GM13976 (cell line): ENCODE results near the gene ARID4B.

Source experiments
- DNase-seq: peaks from one replicate; pipeline ENCODE4 v3.0.0; 2012; ENCODE audit warnings: low spot score
- CTCF ChIP-seq: IDR thresholded peaks from 2 replicates; pipeline ENCODE4 v1.5.1; 2012; ENCODE audit warnings: borderline replicate concordance, mild to moderate bottlenecking; ENCODE audit not compliant: insufficient read depth; ENCODE audit errors: extremely low read depth, missing control alignments, control extremely low read depth
- in situ Hi-C: fragments of 300-500 bp; cut with MboI; formaldehyde crosslinking; loops from one replicate; pipeline ENCODE4 v1.12.0; 2022; ENCODE audit warnings: low sequenced_read_pairs, mixed read lengths, inconsistent platforms; ENCODE audit not compliant: unreplicated experiment

ARID4B gene

DNA sequence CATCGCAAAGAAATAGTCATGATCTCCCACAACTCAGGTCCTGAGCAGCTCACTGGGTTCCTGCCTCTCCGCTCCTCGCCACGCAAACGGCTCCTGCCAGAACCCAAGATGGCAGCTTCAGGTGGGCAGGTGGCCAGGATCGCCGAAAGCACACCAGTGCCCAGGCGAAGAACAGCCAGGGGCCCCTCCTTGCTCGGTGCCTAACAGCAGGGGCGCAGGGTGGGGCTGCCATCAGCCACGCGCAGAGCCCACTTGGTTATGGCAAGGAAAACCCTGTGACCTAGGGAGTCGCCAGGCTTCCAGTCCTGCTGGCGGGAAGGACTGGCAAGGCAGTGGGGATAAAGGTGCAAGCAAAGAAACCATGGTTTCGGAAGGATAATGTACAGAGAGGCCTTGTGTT lies 47.5 kb downstream of the ARID4B start:
- in situ Hi-C loops: no loop called here
- DNase-seq: no peak
- TF ChIP-seq CTCF: no peak

- in situ Hi-C loops: no loop called here
- DNase-seq: no peak
- no peak for TF ChIP-seq CTCF
Observed at GRCh38 chr1:235279694-235280093, 48.3 kb downstream of the ARID4B start.

DNA sequence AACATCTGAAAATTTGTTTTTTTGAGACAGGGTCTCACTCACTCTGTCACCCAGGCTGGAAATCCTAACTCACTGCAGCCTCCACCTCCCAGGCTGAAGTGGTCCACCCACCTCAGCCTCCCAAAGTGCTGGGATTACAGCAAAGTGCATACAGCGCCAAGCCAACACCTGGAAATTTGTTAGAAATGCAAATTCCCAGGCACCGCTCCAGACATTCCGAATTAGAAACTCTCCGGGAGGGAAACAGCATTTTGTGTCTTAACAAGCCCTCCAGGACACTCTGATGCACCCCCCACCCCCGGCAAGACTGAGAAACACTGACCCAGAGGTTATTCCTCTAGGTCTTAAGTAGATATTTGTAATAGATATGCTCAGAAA lies 49.1 kb downstream of the ARID4B start:
- DNase-seq: no peak
- in situ Hi-C loops: no loop called here
- no peak for TF ChIP-seq CTCF

GRCh38 chr1:235278233-235278914 lies 49.6 kb downstream of the ARID4B start:
- TF ChIP-seq CTCF: no peak
- DNase-seq: no peak
- in situ Hi-C loops: no loop called here

- TF ChIP-seq CTCF: no peak
- DNase-seq: peak; percentile 45
- in situ Hi-C loops: no loop called here
Observed at GRCh38 chr1:235277709-235278108, 50.3 kb downstream of the ARID4B start.

DNA sequence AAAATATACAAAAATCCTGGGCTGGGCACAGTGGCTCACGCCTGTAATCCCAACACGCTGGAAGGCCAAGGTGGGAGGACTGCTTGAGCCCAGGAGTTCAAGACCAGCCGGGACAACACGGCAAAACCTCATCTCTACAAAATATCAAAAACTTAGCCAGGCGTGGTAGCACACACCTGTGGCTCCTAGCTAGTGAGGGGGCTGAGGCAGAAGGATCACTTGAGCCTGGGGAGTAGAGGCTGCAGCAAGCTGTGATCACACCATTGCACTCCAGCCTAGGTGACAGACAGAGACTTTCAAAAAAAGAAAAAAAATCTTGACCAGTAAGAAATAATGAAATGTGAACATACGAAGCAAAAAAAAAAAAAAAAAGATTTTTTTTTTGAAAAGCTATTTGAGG lies 52.1 kb downstream of the ARID4B start:
- in situ Hi-C loops: no loop called here
- TF ChIP-seq CTCF: no peak
- no peak for DNase-seq

DNA sequence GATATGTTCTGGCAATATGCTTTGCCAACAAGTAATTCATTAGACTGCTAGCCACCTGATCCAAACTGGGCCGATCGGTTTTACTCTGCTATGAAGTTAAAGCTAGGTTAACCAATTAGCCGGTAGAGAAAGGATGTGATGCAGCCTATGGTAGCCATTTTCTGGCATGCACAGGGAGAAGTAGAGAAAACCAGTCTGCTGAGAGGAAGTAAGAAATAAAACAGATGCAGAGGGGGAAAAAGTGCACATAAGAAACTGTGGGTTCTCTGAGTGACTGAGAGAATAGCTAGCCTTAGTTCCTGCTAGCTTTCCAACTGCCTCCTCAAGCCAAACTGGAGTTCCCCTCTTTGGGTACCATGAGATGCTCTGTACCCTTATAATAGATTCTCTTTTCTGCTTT lies 52.8 kb downstream of the ARID4B start:
- peak; percentile 70 for DNase-seq
- in situ Hi-C loops: no loop called here
- no peak for TF ChIP-seq CTCF
